Smooth muscle cell (in vitro differentiated cells): ENCODE measurements around the gene MRPL39. TPM values are rescaled to one million over a fixed set of nuclear protein-coding genes. Genes with fewer than 3 reads are reported as not detected.

Experiments
- DNase-seq: peaks from one replicate; lab custom pipeline; 2025; ENCODE audit not compliant: unreplicated experiment; lab: John Stamatoyannopoulos, UW
- H2AFZ ChIP-seq: fragments of 200-600 bp; sonication (generic); 2 replicates; pipeline ENCODE4 v1.6.0; 2016; ENCODE audit warnings: antibody characterized with exemption, low read depth, mild to moderate bottlenecking
- H3F3A ChIP-seq: fragments of 200-600 bp; sonication (generic); 2 replicates; pipeline ENCODE4 v1.6.0; 2017; ENCODE audit warnings: antibody characterized with exemption, low read depth
- H3K27ac ChIP-seq: fragments of 200-600 bp; sonication (generic); 2 replicates; pipeline ENCODE4 v1.5.1; 2016; ENCODE audit warnings: low read depth, mild to moderate bottlenecking
- H3K27me3 ChIP-seq: fragments of 200-600 bp; sonication (generic); 2 replicates; pipeline ENCODE4 v1.6.1; 2016; ENCODE audit warnings: low read depth, mild to moderate bottlenecking
- H3K36me3 ChIP-seq: fragments of 200-600 bp; sonication (generic); 2 replicates; pipeline ENCODE4 v1.5.1; 2016; ENCODE audit warnings: low read depth
- H3K4me1 ChIP-seq: fragments of 200-600 bp; sonication (generic); 2 replicates; pipeline ENCODE4 v1.5.1; 2016; ENCODE audit warnings: low read depth
- H3K4me2 ChIP-seq: fragments of 200-600 bp; sonication (generic); 2 replicates; pipeline ENCODE4 v1.6.0; 2016; ENCODE audit warnings: mild to moderate bottlenecking
- H3K4me3 ChIP-seq: fragments of 200-600 bp; sonication (generic); 2 replicates; pipeline ENCODE4 v1.5.1; 2016; ENCODE audit warnings: mild to moderate bottlenecking
- H3K79me2 ChIP-seq: fragments of 200-600 bp; sonication (generic); 2 replicates; pipeline ENCODE4 v1.6.0; 2016; ENCODE audit warnings: low read depth, mild to moderate bottlenecking
- H3K9ac ChIP-seq: fragments of 200-600 bp; sonication (generic); 2 replicates; pipeline ENCODE4 v1.6.0; 2016; ENCODE audit warnings: low read depth
- H3K9me3 ChIP-seq: fragments of 200-600 bp; sonication (generic); replicated peaks from 2 replicates; pipeline ENCODE4 v1.5.1; 2016; ENCODE audit warnings: low read depth
- H4K20me1 ChIP-seq: fragments of 200-600 bp; sonication (generic); 2 replicates; pipeline ENCODE4 v1.6.0; 2016; ENCODE audit warnings: low read depth
- CTCF ChIP-seq: fragments of 200-600 bp; sonication (generic); IDR thresholded peaks from 2 replicates; pipeline ENCODE4 v1.5.1; 2017; ENCODE audit warnings: borderline replicate concordance, mild to moderate bottlenecking, antibody characterized with exemption; ENCODE audit not compliant: insufficient read depth, poor library complexity, severe bottlenecking
- WGBS: methylation state at CpG from one replicate; pipeline ENCODE4 v1.1.7; 2016; ENCODE audit warnings: low lambda C conversion rate; 5-methylcytosine and 5-hydroxymethylcytosine counted together
- polyA plus RNA-seq: library from polyadenylated mRNA; unstranded; fragments of >200 nt; fragmentation: Nextera tagmentation; extraction: Ambion mirVana; gene quantifications from 2 replicates; pipeline ENCODE4 v1.2.1, GENCODE V29; 2016
- total RNA-seq: library from RNA; depleted of rRNA; stranded (reverse); fragments of >200 nt; gene quantifications from 2 replicates; pipeline ENCODE4 v1.2.3, GENCODE V29; 2014

The MRPL39 gene
- total and polyA plus RNA-seq, 2 experiments from 2014 or later = 48.1 to 62.0 TPM

- Histone ChIP-seq H3K36me3 (no peaks in the 10 kb centered on the region), H3F3A (no peaks in the 10 kb centered on the region), H3K4me1 (peaks cover 6% of the 10 kb centered on the region), H3K4me3 (peak overlapping the region; percentile 57), H3K79me2 (no peaks in the 10 kb centered on the region), H3K4me2 (peak overlapping the region; percentile 97), H3K27me3 (peaks cover 3% of the 10 kb centered on the region), H3K9me3 (no peaks in the 10 kb centered on the region), H3K9ac (no peak overlapping the region), H3K27ac (no peak overlapping the region), H4K20me1 (no peaks in the 10 kb centered on the region), H2AFZ (peak overlapping the region; percentile 88)
- WGBS = 72% methylated on average over 10 of the region's 10 CpGs
- TF ChIP-seq CTCF = no peak
- DNase-seq = no peak
Observed at GRCh38 chr21:25562660-25563059, 44.6 kb downstream of the MRPL39 start.

- H3K4me3 ChIP-seq = peak overlapping the region; percentile 57
- no peaks in the 10 kb centered on the region for H3F3A ChIP-seq
- no peak overlapping the region for H3K27ac ChIP-seq
- no peaks in the 10 kb centered on the region for H3K79me2 ChIP-seq
- WGBS = 3% methylated on average over 73 of the region's 74 CpGs
- DNase-seq = peak; percentile 12
- H3K9me3 ChIP-seq = no peaks in the 10 kb centered on the region
- H3K4me1 ChIP-seq = peaks cover 6% of the 10 kb centered on the region
- H3K9ac ChIP-seq = no peak overlapping the region
- no peak for TF ChIP-seq CTCF
- H4K20me1 ChIP-seq = no peaks in the 10 kb centered on the region
- H3K27me3 ChIP-seq = peaks cover 3% of the 10 kb centered on the region
- no peaks in the 10 kb centered on the region for H3K36me3 ChIP-seq
- H3K4me2 ChIP-seq = peak overlapping the region; percentile 97
- peak overlapping the region; percentile 88 for H2AFZ ChIP-seq
Observed at GRCh38 chr21:25561668-25562641, 45.3 kb downstream of the MRPL39 start.

DNA sequence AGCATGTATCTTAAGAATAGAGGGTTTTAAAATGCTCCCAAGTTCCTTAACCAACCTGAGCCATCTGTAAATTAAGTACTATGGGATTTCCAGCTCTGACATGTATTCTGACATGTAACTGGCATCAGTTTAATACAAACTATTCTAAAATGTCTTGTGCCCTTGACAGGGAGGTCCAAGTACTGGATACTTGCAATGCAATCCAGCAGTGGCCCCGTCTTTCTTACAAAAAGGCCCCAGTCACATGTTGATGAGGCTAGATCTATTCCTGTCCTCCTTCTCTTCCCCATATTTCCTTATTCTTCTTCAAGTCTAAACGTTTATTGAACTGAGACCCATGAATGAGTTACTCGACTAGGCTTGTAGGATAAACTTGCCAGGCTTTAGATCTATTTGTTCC is 46.4 kb downstream of the MRPL39 start:
- H3F3A ChIP-seq = no peaks in the 10 kb centered on the region
- 89% methylated on average over 3 of the region's 3 CpGs for WGBS
- no peaks in the 10 kb centered on the region for H3K9me3 ChIP-seq
- H3K36me3 ChIP-seq = no peaks in the 10 kb centered on the region
- H2AFZ ChIP-seq = no peak overlapping the region
- H3K27ac ChIP-seq = no peak overlapping the region
- H3K4me1 ChIP-seq = peaks cover 6% of the 10 kb centered on the region
- no peak for TF ChIP-seq CTCF
- H3K4me2 ChIP-seq = no peak overlapping the region
- H4K20me1 ChIP-seq = no peaks in the 10 kb centered on the region
- H3K79me2 ChIP-seq = no peaks in the 10 kb centered on the region
- H3K27me3 ChIP-seq = peaks cover 3% of the 10 kb centered on the region
- no peak for DNase-seq
- no peak overlapping the region for H3K9ac ChIP-seq
- H3K4me3 ChIP-seq = no peak overlapping the region
